Trophoblast cell (in vitro differentiated cells and primary cell): ENCODE data around the gene ZHX3.

Source experiments
- DNase-seq, 2 donors: peaks; one replicate each; pipeline ENCODE4 v3.0.0-alpha.2; 2016
- H2AFZ ChIP-seq: 2 replicates; pipeline ENCODE4 v1.6.1; 2013; ENCODE audit warnings: low read length, moderate library complexity, mild to moderate bottlenecking; ENCODE audit not compliant: insufficient read depth, poor library complexity
- H2AK5ac ChIP-seq: 2 replicates; pipeline ENCODE4 v1.6.1; 2013; ENCODE audit warnings: mild to moderate bottlenecking, low read length
- H2BK120ac ChIP-seq: 2 replicates; pipeline ENCODE4 v1.6.1; 2013; ENCODE audit warnings: low read length, mild to moderate bottlenecking, moderate library complexity; ENCODE audit not compliant: insufficient read depth, poor library complexity
- H2BK12ac ChIP-seq: 2 replicates; pipeline ENCODE4 v1.6.1; 2013; ENCODE audit warnings: mild to moderate bottlenecking, low read length, moderate library complexity
- H2BK5ac ChIP-seq: 2 replicates; pipeline ENCODE4 v1.6.1; 2013; ENCODE audit warnings: low read length, low read depth, moderate library complexity, mild to moderate bottlenecking; ENCODE audit not compliant: poor library complexity
- H3K14ac ChIP-seq: 2 replicates; pipeline ENCODE4 v1.6.1; 2013; ENCODE audit warnings: mild to moderate bottlenecking, low read length
- H3K18ac ChIP-seq: 2 replicates; pipeline ENCODE4 v1.6.1; 2013; ENCODE audit warnings: mild to moderate bottlenecking, low read length
- H3K23ac ChIP-seq: 2 replicates; pipeline ENCODE4 v1.6.1; 2013; ENCODE audit warnings: low read length
- H3K27ac ChIP-seq: 2 replicates; pipeline ENCODE4 v1.5.1; 2013; ENCODE audit warnings: low read depth, mild to moderate bottlenecking, inconsistent platforms, low read length, moderate library complexity
- H3K27me3 ChIP-seq: 2 replicates; pipeline ENCODE4 v1.6.1; 2013; ENCODE audit warnings: inconsistent platforms, mild to moderate bottlenecking, low read length, moderate library complexity; ENCODE audit not compliant: insufficient read depth
- H3K36me3 ChIP-seq, 2 experiments: 1 replicate in 1 of 2; 2 replicates in 1 of 2; pipeline ENCODE4 v1.6.1; 2013; ENCODE audit warnings: low read length in 2 of 2, mild to moderate bottlenecking in 2 of 2, moderate library complexity in 1 of 2; ENCODE audit not compliant: insufficient read depth in 2 of 2, control insufficient read depth in 1 of 2
- H3K4ac ChIP-seq: 2 replicates; pipeline ENCODE4 v1.6.1; 2013; ENCODE audit warnings: low read depth, mild to moderate bottlenecking, low read length, moderate library complexity
- H3K4me1 ChIP-seq, 2 experiments: 1 replicate in 1 of 2; 2 replicates in 1 of 2; pipeline ENCODE4 v1.6.1; 2013; ENCODE audit warnings: low read length in 2 of 2, mild to moderate bottlenecking in 2 of 2, moderate library complexity in 1 of 2; ENCODE audit not compliant: insufficient read depth in 2 of 2, control insufficient read depth in 1 of 2
- H3K4me2 ChIP-seq: 2 replicates; pipeline ENCODE4 v1.6.1; 2013; ENCODE audit warnings: inconsistent platforms, mild to moderate bottlenecking, low read length, moderate library complexity
- H3K4me3 ChIP-seq: 2 replicates; pipeline ENCODE4 v1.5.1; 2013; ENCODE audit warnings: mild to moderate bottlenecking, low read depth, low read length, inconsistent platforms
- H3K79me1 ChIP-seq: one replicate; pipeline ENCODE4 v1.6.1; 2013; ENCODE audit warnings: low read length
- H3K79me2 ChIP-seq: 2 replicates; pipeline ENCODE4 v1.6.1; 2013; ENCODE audit warnings: low read length, mild to moderate bottlenecking; ENCODE audit not compliant: control insufficient read depth, insufficient read depth, poor library complexity
- H3K9ac ChIP-seq: 2 replicates; pipeline ENCODE4 v1.6.1; 2013; ENCODE audit warnings: mild to moderate bottlenecking, low read length
- H3K9me3 ChIP-seq: 2 replicates; pipeline ENCODE4 v1.6.1; 2013; ENCODE audit warnings: low read depth, mild to moderate bottlenecking, control low read depth, inconsistent platforms, low read length; ENCODE audit not compliant: insufficient read depth
- H4K12ac ChIP-seq: 2 replicates; pipeline ENCODE4 v1.6.1; 2013; ENCODE audit warnings: low read depth, mild to moderate bottlenecking, low read length, moderate library complexity
- H4K8ac ChIP-seq: 2 replicates; pipeline ENCODE4 v1.6.1; 2013; ENCODE audit warnings: low read depth, mild to moderate bottlenecking, low read length, moderate library complexity
- H4K91ac ChIP-seq: one replicate; pipeline ENCODE4 v1.6.1; 2013; ENCODE audit warnings: low read depth, mild to moderate bottlenecking, low read length, moderate library complexity
- WGBS: extraction: QIAGEN DNeasy Blood & Tissue Kit; methylation state at CpG from one replicate; pipeline ENCODE4 v1.1.7; 2013; ENCODE audit warnings: missing lambda C conversion rate; ENCODE audit not compliant: insufficient read length, insufficient coverage; ENCODE audit errors: extremely low coverage; 5-methylcytosine and 5-hydroxymethylcytosine counted together

The ZHX3 gene

GRCh38 chr20:41204304-41205265 is 112.9 kb downstream of the ZHX3 start:
- Histone ChIP-seq H3K9me3 (peaks cover 4% of the 10 kb centered on the region), H3K9ac (peak overlapping the region; percentile 54), H3K36me3 (peaks cover 0 to 2% of the 10 kb centered on the region in 2 experiments), H3K4me3 (peak overlapping the region; percentile 39), H2BK120ac (no peak overlapping the region), H3K18ac (no peak overlapping the region), H4K91ac (no peak overlapping the region), H3K27me3 (no peaks in the 10 kb centered on the region), H3K79me1 (no peaks in the 10 kb centered on the region), H3K4me2 (no peak overlapping the region), H3K4ac (no peak overlapping the region), H3K14ac (no peak overlapping the region), H4K8ac (no peak overlapping the region), H3K23ac (peak overlapping the region; percentile 41), H4K12ac (no peak overlapping the region), H2AK5ac (no peak overlapping the region), H3K4me1 (no peaks in the 10 kb centered on the region), H3K27ac (no peak overlapping the region), H2BK12ac (no peak overlapping the region), H3K79me2 (no peaks in the 10 kb centered on the region), H2AFZ (no peak overlapping the region), H2BK5ac (no peak overlapping the region)
- no CpG with 5 or more reads among the region's 8 CpGs for WGBS
- peak; percentile 7 to 53 for DNase-seq

- no peak overlapping the region for H4K91ac ChIP-seq
- no peak overlapping the region for H3K27ac ChIP-seq
- H3K18ac ChIP-seq: no peak overlapping the region
- H2BK120ac ChIP-seq: no peak overlapping the region
- no peak overlapping the region for H4K12ac ChIP-seq
- peaks cover 4% of the 10 kb centered on the region for H3K9me3 ChIP-seq
- no peak overlapping the region for H2AFZ ChIP-seq
- no peak overlapping the region for H2BK12ac ChIP-seq
- no peak overlapping the region for H3K14ac ChIP-seq
- no peak overlapping the region for H3K9ac ChIP-seq
- no peaks in the 10 kb centered on the region for H3K4me1 ChIP-seq
- H3K79me2 ChIP-seq: no peaks in the 10 kb centered on the region
- H2BK5ac ChIP-seq: no peak overlapping the region
- no peak overlapping the region for H3K4ac ChIP-seq
- WGBS: no CpG with 5 or more reads among the region's 9 CpGs
- no peak overlapping the region for H3K4me3 ChIP-seq
- no peak overlapping the region for H3K23ac ChIP-seq
- no peak overlapping the region for H2AK5ac ChIP-seq
- no peak overlapping the region for H3K4me2 ChIP-seq
- peaks cover 0 to 2% of the 10 kb centered on the region in 2 experiments for H3K36me3 ChIP-seq
- no peaks in the 10 kb centered on the region for H3K79me1 ChIP-seq
- H3K27me3 ChIP-seq: no peaks in the 10 kb centered on the region
- no peak for DNase-seq
- H4K8ac ChIP-seq: no peak overlapping the region
Measured at GRCh38 chr20:41203660-41204059, 113.9 kb downstream of the ZHX3 start.

- H3K9ac ChIP-seq: no peak overlapping the region
- H3K18ac ChIP-seq: no peak overlapping the region
- no peak overlapping the region for H3K27ac ChIP-seq
- no peak overlapping the region for H2AK5ac ChIP-seq
- peaks cover 0 to 2% of the 10 kb centered on the region in 2 experiments for H3K36me3 ChIP-seq
- H4K12ac ChIP-seq: no peak overlapping the region
- no peak overlapping the region for H2BK12ac ChIP-seq
- no peak overlapping the region for H2BK5ac ChIP-seq
- no peak overlapping the region for H3K14ac ChIP-seq
- H3K4me1 ChIP-seq: no peaks in the 10 kb centered on the region
- H3K23ac ChIP-seq: no peak overlapping the region
- no peaks in the 10 kb centered on the region for H3K79me1 ChIP-seq
- DNase-seq: no peak
- no peak overlapping the region for H4K91ac ChIP-seq
- H2BK120ac ChIP-seq: no peak overlapping the region
- peaks cover 4% of the 10 kb centered on the region for H3K9me3 ChIP-seq
- no peaks in the 10 kb centered on the region for H3K79me2 ChIP-seq
- no peak overlapping the region for H2AFZ ChIP-seq
- H4K8ac ChIP-seq: no peak overlapping the region
- H3K4me2 ChIP-seq: no peak overlapping the region
- WGBS: no CpG with 5 or more reads among the region's 10 CpGs
- no peaks in the 10 kb centered on the region for H3K27me3 ChIP-seq
- no peak overlapping the region for H3K4me3 ChIP-seq
- no peak overlapping the region for H3K4ac ChIP-seq
Measured at GRCh38 chr20:41202426-41202825, 115.1 kb downstream of the ZHX3 start.

- Histone ChIP-seq H2BK120ac (no peak overlapping the region), H3K18ac (no peak overlapping the region), H3K27me3 (no peaks in the 10 kb centered on the region), H3K79me2 (no peaks in the 10 kb centered on the region), H3K27ac (no peak overlapping the region), H2AK5ac (no peak overlapping the region), H3K9ac (no peak overlapping the region), H3K79me1 (no peaks in the 10 kb centered on the region), H2AFZ (no peak overlapping the region), H2BK5ac (no peak overlapping the region), H3K4me3 (no peak overlapping the region), H3K4ac (no peak overlapping the region), H4K12ac (no peak overlapping the region), H3K9me3 (peaks cover 4% of the 10 kb centered on the region), H3K4me2 (no peak overlapping the region), H4K91ac (no peak overlapping the region), H3K36me3 (peaks cover 0 to 2% of the 10 kb centered on the region in 2 experiments), H3K4me1 (no peaks in the 10 kb centered on the region), H3K14ac (no peak overlapping the region), H2BK12ac (no peak overlapping the region), H4K8ac (no peak overlapping the region), H3K23ac (no peak overlapping the region)
- no peak for DNase-seq
- no CpG with 5 or more reads among the region's 8 CpGs for WGBS
Measured at GRCh38 chr20:41201760-41202159, 115.8 kb downstream of the ZHX3 start.
